ENCODE measurements around the gene NRP1. TPM values are rescaled to one million over a fixed set of nuclear protein-coding genes. Genes with fewer than 3 reads are reported as not detected.
A peak's percentile ranks its signal among the peaks of the same experiment; 100 is the strongest.

The NRP1 gene
- total RNA-seq, 4 donors from 2014 or later = 45.7 to 90.0 (median 57.7) TPM

- Histone ChIP-seq H3K36me3 (no peaks in the 10 kb centered on the region), H3K4me1 (no peaks in the 10 kb centered on the region), H3K27ac (no peak overlapping the region), H3K9me3 (no peaks in the 10 kb centered on the region), H3K27me3 (no peaks in the 10 kb centered on the region), H3K4me3 (no peak overlapping the region)
- DNase-seq (ENCODE audit: low spot score in 2 of 2) = no peak
- 79 to 88% methylated on average over 4 of the region's 4 CpGs for WGBS, 2 donors
- TF ChIP-seq CTCF (IDR thresholded peaks at IDR 0.05) (no peak), EP300 (IDR thresholded peaks at IDR 0.05) (no peak), POLR2A (IDR thresholded peaks at IDR 0.05) (no peak)
These were observed 23.5 kb upstream of the NRP1 start for GRCh38 chr10:33358016-33358415.

GRCh38 chr10:33355274-33355673, 20.8 kb upstream of the NRP1 start:
- no peaks in the 10 kb centered on the region for H3K4me1 ChIP-seq
- TF ChIP-seq CTCF (IDR thresholded peaks at IDR 0.05) (no peak), EP300 (IDR thresholded peaks at IDR 0.05) (peak in 1 of 2 donors; percentile 41), POLR2A (IDR thresholded peaks at IDR 0.05) (no peak)
- H3K27ac ChIP-seq = no peak overlapping the region
- 62 to 65% methylated on average over 2 of the region's 2 CpGs for WGBS, 2 donors
- DNase-seq (ENCODE audit: low spot score in 2 of 2) = no peak
- H3K27me3 ChIP-seq = no peaks in the 10 kb centered on the region
- no peaks in the 10 kb centered on the region for H3K9me3 ChIP-seq
- H3K36me3 ChIP-seq = no peaks in the 10 kb centered on the region
- H3K4me3 ChIP-seq = no peak overlapping the region

- no peaks in the 10 kb centered on the region for H3K27me3 ChIP-seq
- no peaks in the 10 kb centered on the region for H3K4me1 ChIP-seq
- no peak for DNase-seq (ENCODE audit: low spot score in 2 of 2)
- TF ChIP-seq EP300 (IDR thresholded peaks at IDR 0.05) (no peak), CTCF (IDR thresholded peaks at IDR 0.05) (no peak), POLR2A (IDR thresholded peaks at IDR 0.05) (no peak)
- H3K36me3 ChIP-seq = no peaks in the 10 kb centered on the region
- no peak overlapping the region for H3K4me3 ChIP-seq
- WGBS, 2 donors = 86 to 92% methylated on average over 3 of the region's 3 CpGs
- H3K9me3 ChIP-seq = no peaks in the 10 kb centered on the region
- H3K27ac ChIP-seq = no peak overlapping the region
These were observed 19.4 kb upstream of the NRP1 start for GRCh38 chr10:33353853-33354252.

- no peak for TF ChIP-seq POLR2A (IDR thresholded peaks at IDR 0.05)
- no peak for TF ChIP-seq CTCF (IDR thresholded peaks at IDR 0.05)
- no peak for TF ChIP-seq EP300 (IDR thresholded peaks at IDR 0.05)
- no peaks in the 10 kb centered on the region for H3K27me3 ChIP-seq
- no peak for DNase-seq (ENCODE audit: low spot score in 2 of 2)
- H3K4me3 ChIP-seq = no peak overlapping the region
- H3K36me3 ChIP-seq = no peaks in the 10 kb centered on the region
- no peak overlapping the region for H3K27ac ChIP-seq
- H3K9me3 ChIP-seq = no peaks in the 10 kb centered on the region
- no peaks in the 10 kb centered on the region for H3K4me1 ChIP-seq
- WGBS, 2 donors = 66 to 69% methylated on average over 8 of the region's 8 CpGs
These were observed 18.9 kb upstream of the NRP1 start for GRCh38 chr10:33353334-33353733.

- Histone ChIP-seq H3K36me3 (no peaks in the 10 kb centered on the region), H3K4me3 (no peak overlapping the region), H3K4me1 (peaks cover 0 to under 1% (median 0%) of the 10 kb centered on the region in 4 donors), H3K27ac (no peak overlapping the region), H3K27me3 (no peaks in the 10 kb centered on the region), H3K9me3 (no peaks in the 10 kb centered on the region)
- WGBS, 2 donors = 70 to 84% methylated on average over 3 of the region's 3 CpGs
- DNase-seq (ENCODE audit: low spot score in 2 of 2) = no peak
- TF ChIP-seq CTCF (IDR thresholded peaks at IDR 0.05) (no peak), POLR2A (IDR thresholded peaks at IDR 0.05) (no peak), EP300 (IDR thresholded peaks at IDR 0.05) (no peak)
These were observed 18.1 kb upstream of the NRP1 start for GRCh38 chr10:33352615-33353014.
